ENCODE measurements around the gene RPS4Y2.

GRCh38 chrY:20802659-20803058 lies 46.8 kb downstream of the RPS4Y2 start:
- TF ChIP-seq EZH2 (IDR thresholded peaks at IDR 0.05; ENCODE audit: borderline replicate concordance, low read depth, low read length) = no peak
- no peak for TF ChIP-seq CTCF (IDR thresholded peaks at IDR 0.05 in 2 of 3, conservative IDR thresholded peaks at IDR 0.05 in 1 of 3; ENCODE audit: insufficient read depth in 2 of 3, low read depth in 1 of 3, low read length in 3 of 3)
- no peak for TF ChIP-seq HDAC3 (IDR thresholded peaks at IDR 0.05; ENCODE audit: borderline replicate concordance, partially characterized antibody)
- TF ChIP-seq NR2C2 (CRISPR knock-in tag; IDR thresholded peaks at IDR 0.05) = no peak
- TF ChIP-seq NR2C2 (tag; IDR thresholded peaks at IDR 0.05) = no peak
- no peak for TF ChIP-seq SIN3A (IDR thresholded peaks at IDR 0.05; ENCODE audit: borderline replicate concordance in 2 of 2, control insufficient read depth in 1 of 2, low read depth in 2 of 2, low read length in 2 of 2)
- no peak for TF ChIP-seq SMC3 (conservative IDR thresholded peaks at IDR 0.05; ENCODE audit: insufficient read depth, low read depth, low read length)
- TF ChIP-seq TARDBP (IDR thresholded peaks at IDR 0.05) = no peak
- no peak for TF ChIP-seq ZNF133 (CRISPR knock-in tag; IDR thresholded peaks at IDR 0.05)
- TF ChIP-seq ATF3 (IDR thresholded peaks at IDR 0.05) = no peak
- no peak for TF ChIP-seq ATF3 (CRISPR knock-in tag; conservative IDR thresholded peaks at IDR 0.05)
- no peak for TF ChIP-seq JUNB (CRISPR knock-in tag; conservative IDR thresholded peaks at IDR 0.05)
